ENCODE results near the gene PNISR. TPM values are rescaled to one million over a fixed set of nuclear protein-coding genes. Genes with fewer than 3 reads are reported as not detected.

The PNISR gene
- polyA plus RNA-seq, 1 of the 3 experiments (the other 2 are of a cell fraction): 39.1 TPM

DNA sequence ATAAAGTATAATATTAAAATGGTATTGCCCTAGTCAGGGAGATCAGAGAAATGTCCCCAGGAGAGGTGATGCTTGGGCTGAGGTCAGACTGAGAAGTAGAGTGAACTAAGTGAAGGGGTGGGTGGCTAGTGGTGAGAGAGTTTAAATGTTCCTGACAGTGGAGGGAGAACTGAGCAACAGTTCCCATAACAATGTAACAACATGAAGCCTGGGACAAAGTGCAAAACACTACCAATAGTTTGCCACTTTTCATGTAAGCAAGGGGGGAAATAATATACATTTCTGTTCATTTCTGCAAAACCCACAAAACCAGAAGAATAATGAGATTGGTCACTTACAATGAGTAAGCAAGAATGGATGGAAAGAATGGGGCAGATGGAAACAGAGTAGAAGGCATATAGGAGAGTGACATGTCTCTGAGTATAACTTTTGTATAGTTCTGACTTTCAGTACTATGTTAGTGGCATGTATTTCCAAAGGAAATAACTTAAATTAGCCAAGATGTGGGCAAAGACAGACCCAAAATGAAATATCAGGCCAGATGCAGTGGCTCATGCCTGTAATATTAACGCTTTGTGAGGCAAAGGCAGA, 62.3 kb downstream of the PNISR start:
- no peaks in the 10 kb centered on the region for H3K79me2 ChIP-seq (ENCODE audit: insufficient read depth)
- H2AFZ ChIP-seq (ENCODE audit: low read depth): no peak overlapping the region
- ChIA-PET POLR2A (no interaction called here), CTCF (no interaction called here)
- no peaks in the 10 kb centered on the region for H3K27me3 ChIP-seq (ENCODE audit: insufficient read depth)
- no peak overlapping the region for H3K4me3 ChIP-seq (ENCODE audit: low read depth in 2 of 2, low read length in 1 of 2)
- H3K27ac ChIP-seq (ENCODE audit: low read depth in 2 of 2, low read length in 1 of 2): no peak overlapping the region
- H3F3A ChIP-seq (replicated peaks; ENCODE audit: insufficient read depth): peaks cover 3% of the 10 kb centered on the region
- no peaks in the 10 kb centered on the region for H3K36me3 ChIP-seq (replicated peaks in 1 of 2; ENCODE audit: control insufficient read depth in 1 of 2, insufficient read depth in 2 of 2, low read length in 1 of 2)
- H4K20me1 ChIP-seq (ENCODE audit: insufficient read depth): no peaks in the 10 kb centered on the region
- H3K4me1 ChIP-seq (ENCODE audit: control insufficient read depth in 1 of 2, insufficient read depth in 2 of 2, low read depth in 1 of 2, low read length in 1 of 2): no peaks in the 10 kb centered on the region
- DNase-seq: no peak
- TF ChIP-seq, protein P1, sequence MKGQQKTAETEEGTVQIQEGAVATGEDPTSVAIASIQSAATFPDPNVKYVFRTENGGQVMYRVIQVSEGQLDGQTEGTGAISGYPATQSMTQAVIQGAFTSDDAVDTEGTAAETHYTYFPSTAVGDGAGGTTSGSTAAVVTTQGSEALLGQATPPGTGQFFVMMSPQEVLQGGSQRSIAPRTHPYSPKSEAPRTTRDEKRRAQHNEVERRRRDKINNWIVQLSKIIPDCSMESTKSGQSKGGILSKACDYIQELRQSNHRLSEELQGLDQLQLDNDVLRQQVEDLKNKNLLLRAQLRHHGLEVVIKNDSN (IDR thresholded peaks at IDR 0.05; ENCODE audit: borderline replicate concordance, low read depth): no peak
- TF ChIP-seq, protein P2, sequence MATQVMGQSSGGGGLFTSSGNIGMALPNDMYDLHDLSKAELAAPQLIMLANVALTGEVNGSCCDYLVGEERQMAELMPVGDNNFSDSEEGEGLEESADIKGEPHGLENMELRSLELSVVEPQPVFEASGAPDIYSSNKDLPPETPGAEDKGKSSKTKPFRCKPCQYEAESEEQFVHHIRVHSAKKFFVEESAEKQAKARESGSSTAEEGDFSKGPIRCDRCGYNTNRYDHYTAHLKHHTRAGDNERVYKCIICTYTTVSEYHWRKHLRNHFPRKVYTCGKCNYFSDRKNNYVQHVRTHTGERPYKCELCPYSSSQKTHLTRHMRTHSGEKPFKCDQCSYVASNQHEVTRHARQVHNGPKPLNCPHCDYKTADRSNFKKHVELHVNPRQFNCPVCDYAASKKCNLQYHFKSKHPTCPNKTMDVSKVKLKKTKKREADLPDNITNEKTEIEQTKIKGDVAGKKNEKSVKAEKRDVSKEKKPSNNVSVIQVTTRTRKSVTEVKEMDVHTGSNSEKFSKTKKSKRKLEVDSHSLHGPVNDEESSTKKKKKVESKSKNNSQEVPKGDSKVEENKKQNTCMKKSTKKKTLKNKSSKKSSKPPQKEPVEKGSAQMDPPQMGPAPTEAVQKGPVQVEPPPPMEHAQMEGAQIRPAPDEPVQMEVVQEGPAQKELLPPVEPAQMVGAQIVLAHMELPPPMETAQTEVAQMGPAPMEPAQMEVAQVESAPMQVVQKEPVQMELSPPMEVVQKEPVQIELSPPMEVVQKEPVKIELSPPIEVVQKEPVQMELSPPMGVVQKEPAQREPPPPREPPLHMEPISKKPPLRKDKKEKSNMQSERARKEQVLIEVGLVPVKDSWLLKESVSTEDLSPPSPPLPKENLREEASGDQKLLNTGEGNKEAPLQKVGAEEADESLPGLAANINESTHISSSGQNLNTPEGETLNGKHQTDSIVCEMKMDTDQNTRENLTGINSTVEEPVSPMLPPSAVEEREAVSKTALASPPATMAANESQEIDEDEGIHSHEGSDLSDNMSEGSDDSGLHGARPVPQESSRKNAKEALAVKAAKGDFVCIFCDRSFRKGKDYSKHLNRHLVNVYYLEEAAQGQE (IDR thresholded peaks at IDR 0.05; ENCODE audit: low read depth, low read length): no peak
- TF ChIP-seq POLR2AphosphoS5 (IDR thresholded peaks at IDR 0.05; ENCODE audit: low read depth, low read length): no peak
- H3K4me2 ChIP-seq: no peak overlapping the region
- H3K9ac ChIP-seq: no peak overlapping the region
- no peaks in the 10 kb centered on the region for H3K9me3 ChIP-seq
- 78% methylated on average over 1 of the region's 1 CpG for WGBS (ENCODE audit: low lambda C conversion rate)
- H3K9me2 ChIP-seq: no peaks in the 10 kb centered on the region

DNA sequence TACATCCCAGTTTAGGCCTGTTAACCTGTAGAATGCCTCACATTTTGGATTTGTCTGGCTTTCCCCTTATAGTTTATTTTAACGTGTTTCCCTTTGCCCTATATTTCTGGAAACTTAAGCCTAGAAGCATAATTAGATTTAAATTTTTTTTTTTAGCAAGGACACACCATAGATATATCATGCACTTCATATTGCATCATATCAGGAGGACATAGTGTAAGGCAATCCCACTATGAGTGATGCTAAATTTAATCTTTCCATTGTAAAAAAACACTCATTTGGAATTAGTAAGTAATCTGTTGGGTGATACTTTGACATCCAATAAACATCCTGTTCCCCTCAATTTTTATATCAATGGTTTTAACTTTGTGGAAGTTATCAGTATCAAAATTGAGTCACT, 65.3 kb downstream of the PNISR start:
- ChIA-PET CTCF (interaction anchor here (1.1 to 1.2 kb wide), 2 partner anchors 44 to 52 kb away, joined by 3 read pairs; no protein-coding TSS in a partner anchor), POLR2A (no interaction called here)
- Histone ChIP-seq H3K79me2 (ENCODE audit: insufficient read depth) (no peaks in the 10 kb centered on the region), H4K20me1 (ENCODE audit: insufficient read depth) (no peaks in the 10 kb centered on the region), H3K4me3 (ENCODE audit: low read depth in 2 of 2, low read length in 1 of 2) (no peak overlapping the region), H3K4me1 (ENCODE audit: control insufficient read depth in 1 of 2, insufficient read depth in 2 of 2, low read depth in 1 of 2, low read length in 1 of 2) (no peaks in the 10 kb centered on the region), H3K27ac (ENCODE audit: low read depth in 2 of 2, low read length in 1 of 2) (no peak overlapping the region), H3K27me3 (ENCODE audit: insufficient read depth) (no peaks in the 10 kb centered on the region; the same call in 1 of the 2 replicates), H3K9ac (no peak overlapping the region), H3K36me3 (replicated peaks in 1 of 2; ENCODE audit: control insufficient read depth in 1 of 2, insufficient read depth in 2 of 2, low read length in 1 of 2) (no peaks in the 10 kb centered on the region), H3F3A (replicated peaks; ENCODE audit: insufficient read depth) (no peaks in the 10 kb centered on the region), H3K9me3 (no peaks in the 10 kb centered on the region), H2AFZ (ENCODE audit: low read depth) (no peak overlapping the region), H3K4me2 (no peak overlapping the region), H3K9me2 (no peaks in the 10 kb centered on the region)
- WGBS (ENCODE audit: low lambda C conversion rate): 23% methylated on average over 1 of the region's 1 CpG
- DNase-seq: no peak
- TF ChIP-seq JUND (IDR thresholded peaks at IDR 0.05): no peak
- TF ChIP-seq NFIC (IDR thresholded peaks at IDR 0.05; ENCODE audit: borderline replicate concordance): no peak
- TF ChIP-seq, protein P3, sequence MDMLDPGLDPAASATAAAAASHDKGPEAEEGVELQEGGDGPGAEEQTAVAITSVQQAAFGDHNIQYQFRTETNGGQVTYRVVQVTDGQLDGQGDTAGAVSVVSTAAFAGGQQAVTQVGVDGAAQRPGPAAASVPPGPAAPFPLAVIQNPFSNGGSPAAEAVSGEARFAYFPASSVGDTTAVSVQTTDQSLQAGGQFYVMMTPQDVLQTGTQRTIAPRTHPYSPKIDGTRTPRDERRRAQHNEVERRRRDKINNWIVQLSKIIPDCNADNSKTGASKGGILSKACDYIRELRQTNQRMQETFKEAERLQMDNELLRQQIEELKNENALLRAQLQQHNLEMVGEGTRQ (IDR thresholded peaks at IDR 0.05; ENCODE audit: borderline replicate concordance, low read depth, low read length): no peak
- TF ChIP-seq RAD21 (IDR thresholded peaks at IDR 0.05; ENCODE audit: low read length): no peak
- no peak for TF ChIP-seq POLR2AphosphoS5 (IDR thresholded peaks at IDR 0.05; ENCODE audit: low read depth, low read length)
